ENCODE data around the gene ZNF616. TPM values are rescaled to one million over a fixed set of nuclear protein-coding genes. Genes with fewer than 3 reads are reported as not detected.

Gene ZNF616
- total RNA-seq, result 13.8 and 14.2 TPM in 2 replicates
- 7.7 TPM for total RNA-seq (2013)
- polyA plus RNA-seq, result 1.2 and 1.4 TPM in 2 replicates
- polyA minus RNA-seq, result 1.5 and 2.0 TPM in 2 replicates

DNA sequence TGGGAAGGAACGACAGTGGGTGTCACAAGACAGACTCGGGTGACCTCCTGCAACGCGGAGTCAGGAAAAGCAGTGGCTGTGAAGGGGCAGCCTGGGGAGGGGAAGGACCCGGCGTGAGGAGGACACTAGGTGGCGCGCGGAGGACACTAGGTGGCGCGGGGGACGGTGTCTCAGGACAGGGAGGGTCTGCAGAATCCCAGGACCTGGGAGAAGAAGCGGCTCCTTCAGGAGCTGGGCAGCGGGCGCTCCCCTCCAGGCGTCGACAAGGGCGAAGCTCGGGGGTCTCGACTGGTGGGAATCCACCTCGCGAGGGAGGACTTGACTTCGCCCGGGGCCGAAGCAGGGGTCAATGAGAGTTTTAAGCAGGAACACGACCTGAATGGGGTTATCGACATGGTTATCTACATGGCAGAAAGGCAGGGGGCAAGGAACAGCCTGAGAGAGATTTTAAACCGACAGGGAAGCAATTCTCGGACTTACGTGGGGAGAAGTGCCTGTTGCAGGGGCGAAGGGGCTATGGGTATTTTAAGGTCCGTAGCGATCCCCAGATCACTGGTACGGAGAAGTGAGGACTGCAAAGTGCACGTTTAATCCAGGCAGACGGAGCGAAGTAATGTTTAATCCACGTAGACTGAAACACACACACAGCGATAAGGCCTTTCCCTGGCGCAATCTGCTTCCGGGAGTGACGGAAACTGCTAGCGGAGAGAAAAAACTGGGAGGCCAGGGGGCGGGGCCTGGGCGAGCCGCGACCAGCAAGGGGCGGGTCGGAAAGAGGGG, at the start of gene ZNF616:
Gene ZNF616 (minus strand): TSS at position 687 of the 780 bp plus-strand sequence. CDS start 9,426 bp downstream, outside the sequence.
- intact Hi-C loops (cut with micrococcal nuclease), result loop anchor here (1.0 to 5.0 kb wide), 6 partner anchors 32 to 398 kb away; partner anchors contain the start of genes ZNF613, ZNF766, ZNF836 and ZNF841
- Mint-ChIP-seq H3K9me3 (ENCODE audit: insufficient read depth) (no peaks in the 10 kb centered on the region), H3K27me3 (no peaks in the 10 kb centered on the region), H3K4me1 (peaks cover 27% of the 10 kb centered on the region), H3K4me3 (peak within 1 kb of the TSS; percentile 98), H3K27ac (peak within 1 kb of the TSS; percentile 93)
- Histone ChIP-seq H3K9me3 (ENCODE audit: control extremely low read depth in 1 of 3, control insufficient read depth in 2 of 3, insufficient read depth in 1 of 3, low read length in 2 of 3) (peaks cover 0 to 20% (median 2%) of the 10 kb centered on the region in 3 donors), H3K4me1 (ENCODE audit: control insufficient read depth in 2 of 2, insufficient read depth in 2 of 2, low read length in 2 of 2) (peaks cover 16 to 18% of the 10 kb centered on the region in 2 donors), H3K4me3 (ENCODE audit: control extremely low read depth in 1 of 5, extremely low read depth in 1 of 5, insufficient read depth in 1 of 5, low read depth in 2 of 5, low read length in 4 of 5) (peak within 1 kb of the TSS; percentile 86 to 100 (median 97)), H2AFZ (ENCODE audit: insufficient read depth, low read depth, low read length, poor library complexity, severe bottlenecking) (peak within 1 kb of the TSS; percentile 99), H3K9ac (ENCODE audit: low read length) (peak within 1 kb of the TSS; percentile 88), H3K36me3 (replicated peaks in 1 of 2; ENCODE audit: control extremely low read depth in 1 of 2, control insufficient read depth in 1 of 2, extremely low read depth in 1 of 2, insufficient read depth in 2 of 2, low read length in 1 of 2) (no peaks in the 10 kb centered on the region), H3K79me2 (ENCODE audit: control insufficient read depth, insufficient read depth, low read length) (peaks cover 34% of the 10 kb centered on the region), H3K27ac (ENCODE audit: low read length in 2 of 2) (peak within 1 kb of the TSS; percentile 66 to 84), H3K4me2 (replicated peaks; ENCODE audit: low read depth, low read length, poor library complexity, severe bottlenecking) (peak within 1 kb of the TSS; percentile 86), H3K27me3 (replicated peaks in 1 of 4; ENCODE audit: control extremely low read depth in 1 of 4, control insufficient read depth in 3 of 4, insufficient read depth in 4 of 4, low read length in 3 of 4) (no peaks in the 10 kb centered on the region), H4K20me1 (ENCODE audit: control insufficient read depth, insufficient read depth, low read length, poor library complexity, severe bottlenecking) (peaks cover 9% of the 10 kb centered on the region)
- no peak for TF ChIP-seq EZH2 (IDR thresholded peaks at IDR 0.05; ENCODE audit: borderline replicate concordance, insufficient read depth, low read depth, low read length, poor library complexity, severe bottlenecking)
- TF ChIP-seq, protein P1, sequence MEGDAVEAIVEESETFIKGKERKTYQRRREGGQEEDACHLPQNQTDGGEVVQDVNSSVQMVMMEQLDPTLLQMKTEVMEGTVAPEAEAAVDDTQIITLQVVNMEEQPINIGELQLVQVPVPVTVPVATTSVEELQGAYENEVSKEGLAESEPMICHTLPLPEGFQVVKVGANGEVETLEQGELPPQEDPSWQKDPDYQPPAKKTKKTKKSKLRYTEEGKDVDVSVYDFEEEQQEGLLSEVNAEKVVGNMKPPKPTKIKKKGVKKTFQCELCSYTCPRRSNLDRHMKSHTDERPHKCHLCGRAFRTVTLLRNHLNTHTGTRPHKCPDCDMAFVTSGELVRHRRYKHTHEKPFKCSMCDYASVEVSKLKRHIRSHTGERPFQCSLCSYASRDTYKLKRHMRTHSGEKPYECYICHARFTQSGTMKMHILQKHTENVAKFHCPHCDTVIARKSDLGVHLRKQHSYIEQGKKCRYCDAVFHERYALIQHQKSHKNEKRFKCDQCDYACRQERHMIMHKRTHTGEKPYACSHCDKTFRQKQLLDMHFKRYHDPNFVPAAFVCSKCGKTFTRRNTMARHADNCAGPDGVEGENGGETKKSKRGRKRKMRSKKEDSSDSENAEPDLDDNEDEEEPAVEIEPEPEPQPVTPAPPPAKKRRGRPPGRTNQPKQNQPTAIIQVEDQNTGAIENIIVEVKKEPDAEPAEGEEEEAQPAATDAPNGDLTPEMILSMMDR (IDR thresholded peaks at IDR 0.05), result peak; percentile 86
- ChIA-PET CTCF (interaction anchor here (1.0 to 6.0 kb wide), 6 partner anchors 11 to 98 kb away, joined by 4 to 82 read pairs (median 5); no protein-coding TSS in a partner anchor), POLR2A (interaction anchor here (1.3 kb wide), 1 partner anchor 50 kb away, joined by 5 read pairs; the partner anchor contains the start of gene PPP2R1A)
- ATAC-seq (ENCODE audit: low read depth), result peak; percentile 66
- peak; percentile 96 for DNase-seq
- WGBS (ENCODE audit: insufficient coverage), result 0% methylated on average over 49 of the region's 49 CpGs

All from B cell (primary cell).